ENCODE data around the gene CNPY2. TPM values are rescaled to one million over a fixed set of nuclear protein-coding genes. Genes with fewer than 3 reads are reported as not detected.
"Not testable (repeated sequence)": the region's sequence is repeated elsewhere in the genome, so short reads cannot be mapped to it uniquely, and the experiment has no call there.

CNPY2 gene
- total and polyA plus RNA-seq, 9 donors = 41.5 to 78.3 (median 67.0) TPM

DNA sequence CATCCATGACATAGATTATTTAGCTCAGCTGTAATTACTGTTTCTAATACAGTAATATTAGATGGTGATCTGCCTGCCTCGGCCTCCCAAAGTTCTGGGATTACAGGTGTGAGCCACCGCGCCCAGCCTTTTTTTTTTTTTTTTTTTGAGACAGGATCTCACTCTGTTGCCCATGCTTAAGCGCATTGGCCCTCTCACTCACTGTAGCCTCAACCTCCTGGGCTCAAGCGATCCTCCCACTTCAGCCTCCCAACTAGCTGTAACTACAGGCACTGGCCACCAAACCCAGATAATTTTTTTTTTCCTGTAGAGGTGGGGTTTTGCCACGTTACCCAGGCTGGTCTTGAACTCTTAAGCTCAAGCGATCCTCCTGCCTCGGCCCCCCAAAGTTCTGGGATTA lies 19.7 kb upstream of the CNPY2 start:
- H3K27me3 ChIP-seq (ENCODE audit: control insufficient read depth, insufficient read depth, low read length); DNase-seq; H3K36me3 ChIP-seq (ENCODE audit: control insufficient read depth, insufficient read depth, low read length); H3K27ac ChIP-seq (ENCODE audit: low read length); H3K9me3 ChIP-seq (replicated peaks; ENCODE audit: control insufficient read depth, low read depth, low read length); H3K4me3 ChIP-seq (ENCODE audit: low read length): not testable (repeated sequence)
- WGBS (ENCODE audit: insufficient coverage) = 95% methylated on average over 4 of the region's 8 CpGs
- H3K4me1 ChIP-seq (ENCODE audit: control insufficient read depth, insufficient read depth, low read length) = peaks cover 13% of the 10 kb centered on the region

GRCh38 chr12:56334490-56334793 lies 18.7 kb upstream of the CNPY2 start:
- H3K36me3 ChIP-seq (ENCODE audit: control insufficient read depth, insufficient read depth, low read length) = no peaks in the 10 kb centered on the region
- WGBS (ENCODE audit: insufficient coverage) = 40% methylated on average over 2 of the region's 6 CpGs
- peak overlapping the region; percentile 95 for H3K27ac ChIP-seq (ENCODE audit: low read length)

GRCh38 chr12:56333679-56334489 lies 18.1 kb upstream of the CNPY2 start, which contains the start of gene PAN2:
Gene PAN2, minus strand, starts transcription at chr12:56334000. Its CDS starts 906 bp downstream, at chr12:56333094.
- Histone ChIP-seq H3K4me1 (ENCODE audit: control insufficient read depth, insufficient read depth, low read length) (peaks cover 13% of the 10 kb centered on the region), H3K27ac (ENCODE audit: low read length) (peak within 1 kb of the TSS; percentile 95), H3K9me3 (replicated peaks; ENCODE audit: control insufficient read depth, low read depth, low read length) (no peaks in the 10 kb centered on the region), H3K27me3 (ENCODE audit: control insufficient read depth, insufficient read depth, low read length) (no peaks in the 10 kb centered on the region), H3K36me3 (ENCODE audit: control insufficient read depth, insufficient read depth, low read length) (no peaks in the 10 kb centered on the region), H3K4me3 (ENCODE audit: low read length) (peak within 1 kb of the TSS; percentile 57)
- WGBS (ENCODE audit: insufficient coverage) = under 1% methylated on average over 23 of the region's 45 CpGs
- peak; percentile 99 for DNase-seq

More at GRCh38 chr12:56334490-56334793, 18.7 kb upstream of the CNPY2 start:
- DNase-seq = peak; percentile 28
- Histone ChIP-seq H3K4me1 (ENCODE audit: control insufficient read depth, insufficient read depth, low read length) (peaks cover 13% of the 10 kb centered on the region), H3K27me3 (ENCODE audit: control insufficient read depth, insufficient read depth, low read length) (no peaks in the 10 kb centered on the region), H3K4me3 (ENCODE audit: low read length) (peak overlapping the region; percentile 57), H3K9me3 (replicated peaks; ENCODE audit: control insufficient read depth, low read depth, low read length) (no peaks in the 10 kb centered on the region)

DNA sequence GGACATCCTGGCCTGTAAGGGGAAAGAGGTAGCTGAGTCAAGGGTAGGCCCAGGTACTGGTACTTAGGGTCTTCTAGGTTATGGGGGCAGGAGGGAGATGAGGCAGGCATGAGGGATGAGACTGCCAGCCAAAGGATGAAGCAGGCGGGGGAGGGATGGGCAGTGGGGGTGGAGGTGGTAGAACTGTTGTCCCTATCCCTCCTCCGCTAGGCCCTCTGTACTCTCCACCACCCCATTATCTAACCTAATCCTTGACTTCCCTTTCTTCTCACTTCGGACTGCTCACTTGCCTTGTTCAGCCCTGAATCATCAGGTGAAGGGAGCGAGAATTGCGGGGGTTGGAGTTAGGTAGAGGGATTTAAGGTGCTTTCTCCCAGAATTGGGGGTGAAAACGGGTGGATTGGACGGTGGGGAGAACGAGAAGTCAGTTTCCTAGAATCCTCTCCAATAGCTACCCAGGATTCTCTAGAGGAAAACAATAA lies 17.4 kb upstream of the CNPY2 start:
- peaks cover 3% of the 10 kb centered on the region for H3K36me3 ChIP-seq (ENCODE audit: control insufficient read depth, insufficient read depth, low read length)
- WGBS (ENCODE audit: insufficient coverage) = no CpG with 5 or more reads among the region's 8 CpGs

GRCh38 chr12:56332512-56333196 lies 16.9 kb upstream of the CNPY2 start:
- H3K27me3 ChIP-seq (ENCODE audit: control insufficient read depth, insufficient read depth, low read length) = no peaks in the 10 kb centered on the region
- H3K36me3 ChIP-seq (ENCODE audit: control insufficient read depth, insufficient read depth, low read length) = peaks cover 9% of the 10 kb centered on the region
- H3K4me1 ChIP-seq (ENCODE audit: control insufficient read depth, insufficient read depth, low read length) = peaks cover 13% of the 10 kb centered on the region
- H3K27ac ChIP-seq (ENCODE audit: low read length) = peak overlapping the region; percentile 95
- 98% methylated on average over 5 of the region's 11 CpGs for WGBS (ENCODE audit: insufficient coverage)
- peak overlapping the region; percentile 57 for H3K4me3 ChIP-seq (ENCODE audit: low read length)
- no peak for DNase-seq
- no peaks in the 10 kb centered on the region for H3K9me3 ChIP-seq (replicated peaks; ENCODE audit: control insufficient read depth, low read depth, low read length)

More for the DNA sequence above, 17.4 kb upstream of the CNPY2 start:
- DNase-seq = no peak
- Histone ChIP-seq H3K27ac (ENCODE audit: low read length) (peak overlapping the region; percentile 95), H3K4me3 (ENCODE audit: low read length) (peak overlapping the region; percentile 57), H3K27me3 (ENCODE audit: control insufficient read depth, insufficient read depth, low read length) (no peaks in the 10 kb centered on the region), H3K4me1 (ENCODE audit: control insufficient read depth, insufficient read depth, low read length) (peaks cover 13% of the 10 kb centered on the region), H3K9me3 (replicated peaks; ENCODE audit: control insufficient read depth, low read depth, low read length) (no peaks in the 10 kb centered on the region)

- H3K4me3 ChIP-seq (ENCODE audit: low read length) = no peak overlapping the region
- peaks cover 25% of the 10 kb centered on the region for H3K36me3 ChIP-seq (ENCODE audit: control insufficient read depth, insufficient read depth, low read length)
Measured at GRCh38 chr12:56330936-56331490, 15.2 kb upstream of the CNPY2 start.

DNA sequence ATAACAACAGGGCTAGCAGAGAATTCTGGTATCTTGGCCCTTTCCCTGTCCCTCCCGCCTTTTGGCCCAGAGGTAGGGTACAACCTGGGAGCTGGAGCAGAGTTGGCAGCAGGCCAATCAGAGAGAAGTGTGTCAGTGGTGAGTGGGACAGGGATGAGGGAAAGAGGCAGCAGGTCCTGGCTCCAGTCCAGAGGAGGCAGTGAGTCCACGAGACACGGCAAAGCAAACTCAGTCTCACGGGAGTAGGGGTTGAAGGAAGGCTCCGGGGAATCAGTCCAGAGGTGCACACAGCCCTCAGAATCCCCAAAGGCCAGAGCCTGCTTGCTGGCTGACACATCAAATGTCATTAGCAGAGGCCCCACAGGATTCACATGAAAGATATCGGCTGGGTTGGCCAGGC lies 10.7 kb upstream of the CNPY2 start:
- 92% methylated on average over 5 of the region's 6 CpGs for WGBS (ENCODE audit: insufficient coverage)
- no peak for DNase-seq
- no peak overlapping the region for H3K27ac ChIP-seq (ENCODE audit: low read length)
- no peaks in the 10 kb centered on the region for H3K27me3 ChIP-seq (ENCODE audit: control insufficient read depth, insufficient read depth, low read length)
- H3K9me3 ChIP-seq (replicated peaks; ENCODE audit: control insufficient read depth, low read depth, low read length) = no peaks in the 10 kb centered on the region
- H3K36me3 ChIP-seq (ENCODE audit: control insufficient read depth, insufficient read depth, low read length) = peaks cover 66% of the 10 kb centered on the region
- no peaks in the 10 kb centered on the region for H3K4me1 ChIP-seq (ENCODE audit: control insufficient read depth, insufficient read depth, low read length)
- H3K4me3 ChIP-seq (ENCODE audit: low read length) = no peak overlapping the region

More at GRCh38 chr12:56330936-56331490, 15.2 kb upstream of the CNPY2 start:
- Histone ChIP-seq H3K27ac (ENCODE audit: low read length) (no peak overlapping the region), H3K9me3 (replicated peaks; ENCODE audit: control insufficient read depth, low read depth, low read length) (no peaks in the 10 kb centered on the region), H3K27me3 (ENCODE audit: control insufficient read depth, insufficient read depth, low read length) (no peaks in the 10 kb centered on the region), H3K4me1 (ENCODE audit: control insufficient read depth, insufficient read depth, low read length) (peaks cover 13% of the 10 kb centered on the region)
- WGBS (ENCODE audit: insufficient coverage) = no CpG with 5 or more reads among the region's 7 CpGs
- no peak for DNase-seq

DNA sequence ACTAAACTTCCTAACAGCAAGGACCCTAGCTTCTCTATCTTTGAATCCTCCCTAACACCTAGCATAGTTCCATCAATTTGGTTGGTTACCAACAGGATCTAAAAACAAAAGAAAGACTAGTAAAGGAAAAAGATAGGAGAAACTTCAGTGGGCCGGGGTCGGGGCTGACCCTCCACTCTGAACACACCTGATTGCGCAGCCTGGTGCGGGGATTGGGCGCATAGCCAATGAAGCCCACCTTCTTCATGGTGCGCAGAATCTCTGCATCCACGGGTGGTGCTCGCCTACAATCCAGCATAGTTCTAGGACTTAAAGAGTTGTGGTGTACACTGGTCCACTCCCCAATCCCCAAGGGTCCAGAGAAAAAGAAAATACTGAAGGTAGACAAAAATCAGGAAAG lies 10.3 kb upstream of the CNPY2 start:
- H3K27ac ChIP-seq (ENCODE audit: low read length) = no peak overlapping the region
- no peak for DNase-seq
- H3K4me3 ChIP-seq (ENCODE audit: low read length) = no peak overlapping the region
- no peaks in the 10 kb centered on the region for H3K4me1 ChIP-seq (ENCODE audit: control insufficient read depth, insufficient read depth, low read length)
- WGBS (ENCODE audit: insufficient coverage) = 97% methylated on average over 5 of the region's 8 CpGs
- no peaks in the 10 kb centered on the region for H3K9me3 ChIP-seq (replicated peaks; ENCODE audit: control insufficient read depth, low read depth, low read length)
- no peaks in the 10 kb centered on the region for H3K27me3 ChIP-seq (ENCODE audit: control insufficient read depth, insufficient read depth, low read length)
- peaks cover 66% of the 10 kb centered on the region for H3K36me3 ChIP-seq (ENCODE audit: control insufficient read depth, insufficient read depth, low read length)

DNA sequence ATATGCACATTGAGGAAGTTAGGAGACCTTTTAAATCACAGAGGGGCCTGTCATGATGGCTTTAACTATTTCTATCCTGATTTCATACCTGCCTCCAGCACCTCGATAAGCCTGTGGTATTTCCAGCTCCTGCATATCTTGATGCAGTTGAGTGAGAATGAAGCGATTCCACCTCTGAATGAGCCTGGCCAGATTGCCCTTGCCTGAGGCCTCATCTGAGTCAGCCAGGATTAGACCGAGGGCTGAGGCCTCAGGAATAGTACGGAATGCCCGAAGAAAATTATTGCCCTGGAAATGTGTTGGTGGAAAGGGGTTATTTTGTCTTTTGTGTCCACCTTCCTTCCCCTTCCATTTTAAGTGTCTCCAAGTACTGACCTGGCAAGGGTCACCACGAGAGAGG lies 8.4 kb upstream of the CNPY2 start:
- Histone ChIP-seq H3K27me3 (ENCODE audit: control insufficient read depth, insufficient read depth, low read length) (no peaks in the 10 kb centered on the region), H3K36me3 (ENCODE audit: control insufficient read depth, insufficient read depth, low read length) (peaks cover 78% of the 10 kb centered on the region), H3K4me3 (ENCODE audit: low read length) (no peak overlapping the region), H3K4me1 (ENCODE audit: control insufficient read depth, insufficient read depth, low read length) (no peaks in the 10 kb centered on the region), H3K27ac (ENCODE audit: low read length) (no peak overlapping the region), H3K9me3 (replicated peaks; ENCODE audit: control insufficient read depth, low read depth, low read length) (no peaks in the 10 kb centered on the region)
- 92% methylated on average over 2 of the region's 6 CpGs for WGBS (ENCODE audit: insufficient coverage)
- DNase-seq = no peak

DNA sequence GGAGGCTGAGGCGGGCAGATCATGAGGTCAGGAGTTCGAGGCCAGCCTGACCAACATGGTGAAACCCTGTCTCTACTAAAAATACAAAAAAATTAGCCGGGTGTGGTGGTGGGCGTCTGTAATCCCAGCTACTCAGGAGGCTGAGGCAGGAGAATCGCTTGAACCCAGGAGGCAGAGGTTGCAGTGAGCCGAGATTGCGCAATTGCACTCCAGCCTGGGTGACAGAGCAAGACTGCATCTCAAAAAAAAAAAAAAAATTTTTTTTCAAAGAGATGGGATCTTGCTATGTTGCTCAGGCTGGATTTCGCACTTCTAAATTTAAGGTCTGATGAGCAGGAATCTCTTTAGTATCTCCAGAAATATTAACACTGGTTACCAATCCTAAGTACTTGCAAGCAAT lies 5.8 kb upstream of the CNPY2 start:
- H3K9me3 ChIP-seq (replicated peaks; ENCODE audit: control insufficient read depth, low read depth, low read length); H3K27me3 ChIP-seq (ENCODE audit: control insufficient read depth, insufficient read depth, low read length); DNase-seq; H3K4me1 ChIP-seq (ENCODE audit: control insufficient read depth, insufficient read depth, low read length); H3K27ac ChIP-seq (ENCODE audit: low read length); H3K4me3 ChIP-seq (ENCODE audit: low read length): not testable (repeated sequence)
- peaks cover 73% of the 10 kb centered on the region for H3K36me3 ChIP-seq (ENCODE audit: control insufficient read depth, insufficient read depth, low read length)
- WGBS (ENCODE audit: insufficient coverage) = 80% methylated on average over 1 of the region's 8 CpGs

Measured in muscle of leg (tissue), 11 donors.